GM12872 (cell line): ENCODE data around the gene UBR4.
A peak's percentile ranks its signal among the peaks of the same experiment; 100 is the strongest.

ENCODE experiments used
- CTCF ChIP-seq: IDR thresholded peaks from 3 replicates; pipeline ENCODE4 v1.5.1; 2011; ENCODE audit warnings: low read depth, mild to moderate bottlenecking, low read length, moderate library complexity; ENCODE audit not compliant: insufficient read depth

UBR4 gene

GRCh38 chr1:19250629-19251304 is 40.7 kb upstream of the UBR4 start:
- no peak for TF ChIP-seq CTCF

- TF ChIP-seq CTCF, result peak; percentile 95
Observed at GRCh38 chr1:19240673-19241538, 30.8 kb upstream of the UBR4 start.

- TF ChIP-seq CTCF, result no peak
Observed at GRCh38 chr1:19239876-19240275, 29.8 kb upstream of the UBR4 start.

- TF ChIP-seq CTCF, result no peak
Observed at GRCh38 chr1:19234224-19234623, 24.2 kb upstream of the UBR4 start.

- no peak for TF ChIP-seq CTCF
Observed at GRCh38 chr1:19232524-19232846, 22.4 kb upstream of the UBR4 start.

GRCh38 chr1:19229828-19230325 is 19.8 kb upstream of the UBR4 start:
- TF ChIP-seq CTCF, result no peak

GRCh38 chr1:19229229-19229628 is 19.2 kb upstream of the UBR4 start:
- TF ChIP-seq CTCF, result no peak
